Neural cell (in vitro differentiated cells): ENCODE results near the gene PCMTD2.

Experiments used
- CTCF ChIP-seq: fragments of 450-650 bp; IDR thresholded peaks from 2 replicates; pipeline ENCODE4 v1.5.1; 2014; ENCODE audit warnings: antibody characterized with exemption, mild to moderate bottlenecking, moderate library complexity; ENCODE audit not compliant: poor library complexity, severe bottlenecking
- EP300 ChIP-seq: fragments of 450-650 bp; conservative IDR thresholded peaks from 2 replicates; pipeline ENCODE4 v1.6.1; 2014; ENCODE audit warnings: antibody characterized with exemption, mild to moderate bottlenecking, moderate library complexity; ENCODE audit not compliant: poor library complexity, severe bottlenecking
- EZH2 ChIP-seq: fragments of 200-600, 300-800 bp; shearing (Covaris generic), sonication (generic); IDR thresholded peaks from 2 replicates; pipeline ENCODE4 v1.6.1; 2014; ENCODE audit warnings: antibody characterized with exemption, low read length, borderline replicate concordance, mild to moderate bottlenecking; ENCODE audit not compliant: insufficient read depth, poor library complexity, severe bottlenecking
- MXI1 ChIP-seq: fragments of 450-650 bp; conservative IDR thresholded peaks from 2 replicates; pipeline ENCODE4 v1.6.1; 2014; ENCODE audit warnings: antibody characterized with exemption, mild to moderate bottlenecking; ENCODE audit not compliant: poor library complexity, severe bottlenecking
- POLR2AphosphoS5 ChIP-seq: IDR thresholded peaks from 2 replicates; pipeline ENCODE4 v1.6.1; 2012
- RAD21 ChIP-seq: fragments of 450-650 bp; conservative IDR thresholded peaks from 2 replicates; pipeline ENCODE4 v1.6.1; 2014; ENCODE audit warnings: antibody characterized with exemption, mild to moderate bottlenecking, moderate library complexity
- REST ChIP-seq: IDR thresholded peaks from 2 replicates; pipeline ENCODE4 v1.6.1; 2012; ENCODE audit warnings: borderline replicate concordance
- SMC3 ChIP-seq: fragments of 450-650 bp; conservative IDR thresholded peaks from 2 replicates; pipeline ENCODE4 v1.6.1; 2014; ENCODE audit warnings: antibody characterized with exemption, mild to moderate bottlenecking, moderate library complexity; ENCODE audit not compliant: poor library complexity
- TAF1 ChIP-seq: IDR thresholded peaks from 2 replicates; pipeline ENCODE4 v1.6.1; 2012; ENCODE audit warnings: low read depth

DNA sequence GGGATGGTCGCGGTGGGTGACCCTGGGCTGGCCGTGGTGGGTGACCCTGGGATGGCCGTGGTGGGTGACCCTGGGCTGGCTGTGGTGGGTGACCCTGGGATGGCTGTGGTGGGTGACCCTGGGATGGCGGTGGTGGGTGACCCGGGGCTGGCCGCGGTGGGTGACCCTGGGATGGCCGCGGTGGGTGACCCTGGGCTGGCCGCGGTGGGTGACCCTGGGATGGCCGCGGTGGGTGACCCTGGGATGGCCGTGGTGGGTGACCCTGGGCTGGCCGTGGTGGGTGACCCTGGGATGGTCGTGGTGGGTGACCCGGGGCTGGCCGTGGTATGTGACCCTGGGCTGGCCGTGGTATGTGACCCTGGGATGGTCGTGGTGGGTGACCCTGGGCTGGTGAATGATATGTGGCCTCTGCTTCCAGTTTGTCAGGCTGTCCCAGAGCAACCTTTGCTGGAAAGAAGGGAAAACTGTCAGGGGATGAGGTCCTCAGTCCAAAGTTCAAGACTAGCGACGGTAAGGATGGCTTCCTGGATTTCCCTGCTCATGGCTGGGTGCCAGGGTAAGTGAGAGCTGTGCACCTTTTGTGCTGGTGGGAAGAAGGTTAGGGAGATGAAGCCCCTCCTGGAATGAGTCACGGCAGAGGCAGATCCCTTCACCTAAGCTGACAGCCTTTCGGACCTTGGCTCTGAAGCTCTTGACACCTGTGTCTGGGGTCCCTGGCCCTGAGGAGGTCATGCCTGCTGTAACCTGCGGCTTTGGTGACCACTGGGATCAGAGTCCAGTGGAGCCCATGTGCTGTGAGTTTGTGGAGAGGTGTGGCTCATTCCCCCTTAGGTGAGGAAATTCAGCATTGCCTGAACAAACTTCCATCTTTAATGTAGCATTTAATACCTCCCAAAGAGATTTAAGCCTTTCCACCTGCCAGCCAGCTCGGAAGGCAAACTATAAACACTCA is 19.1 kb upstream of the PCMTD2 start:
- TF ChIP-seq EP300 (no peak), CTCF (no peak), EZH2 (no peak), POLR2AphosphoS5 (no peak), REST (no peak), RAD21 (no peak), SMC3 (no peak), MXI1 (no peak), TAF1 (no peak)
